Hindlimb muscle (tissue), 1 donor: Measurements from ENCODE around the gene TGM1. TPM values are rescaled to one million over a fixed set of nuclear protein-coding genes. Genes with fewer than 3 reads are reported as not detected.
"Not testable (repeated sequence)": the region's sequence is repeated elsewhere in the genome, so short reads cannot be mapped to it uniquely, and the experiment has no call there.

Experiments used
- DNase-seq: peaks from one replicate; pipeline ENCODE4 v3.0.0-alpha.2; 2013
- polyA plus RNA-seq: library from polyadenylated mRNA; unstranded; fragments of 120-200 nt; gene quantifications from one replicate; pipeline ENCODE4 v1.2.1, GENCODE V29; 2013; ENCODE audit not compliant: insufficient read length

The TGM1 gene
- polyA plus RNA-seq, 1 donor: 2.1 TPM

GRCh38 chr14:24203249-24203886 lies 59.6 kb downstream of the TGM1 start:
- not testable (repeated sequence) for DNase-seq

GRCh38 chr14:24202538-24202937 lies 60.4 kb downstream of the TGM1 start:
- not testable (repeated sequence) for DNase-seq

Other genes starting within 250 kb of the TGM1 start
- gene CARMIL3, start 211.2 kb downstream of the TGM1 start, polyA plus RNA-seq: 0.10 TPM
- gene CPNE6, start 191.6 kb downstream of the TGM1 start, polyA plus RNA-seq: not detected
- gene PCK2, start 168.9 kb downstream of the TGM1 start, polyA plus RNA-seq: 4.3 TPM
- 48.2 TPM for gene DCAF11, start 148.4 kb downstream of the TGM1 start, polyA plus RNA-seq
- gene NRL, start 148.2 kb downstream of the TGM1 start, polyA plus RNA-seq: 1.7 TPM
- gene FITM1, start 132.5 kb downstream of the TGM1 start, polyA plus RNA-seq: 146 TPM
- 110 TPM for gene PSME1, start 127.0 kb downstream of the TGM1 start, polyA plus RNA-seq
- 29.8 TPM for gene EMC9, start 121.6 kb downstream of the TGM1 start, polyA plus RNA-seq
- 75.2 TPM for gene PSME2, start 116.6 kb downstream of the TGM1 start, polyA plus RNA-seq
- gene RNF31, start 115.7 kb downstream of the TGM1 start, polyA plus RNA-seq: 39.5 TPM
- 32.6 TPM for gene IRF9, start 101.9 kb downstream of the TGM1 start, polyA plus RNA-seq
- gene REC8, start 91.1 kb downstream of the TGM1 start, polyA plus RNA-seq: 14.5 TPM
- 33.5 TPM for gene IPO4, start 74.4 kb downstream of the TGM1 start, polyA plus RNA-seq
- gene TM9SF1, start 67.7 kb downstream of the TGM1 start, polyA plus RNA-seq: 18.6 TPM
- 4.5 TPM for gene TSSK4, start 57.5 kb downstream of the TGM1 start, polyA plus RNA-seq
- gene CHMP4A, start 49.7 kb downstream of the TGM1 start, polyA plus RNA-seq: 37.6 TPM
- 9.3 TPM for gene MDP1, start 47.1 kb downstream of the TGM1 start, polyA plus RNA-seq
- 176 TPM for gene NEDD8, start 30.8 kb downstream of the TGM1 start, polyA plus RNA-seq
- 45.8 TPM for gene GMPR2, start 30.2 kb downstream of the TGM1 start, polyA plus RNA-seq
- gene TINF2, start 20.6 kb downstream of the TGM1 start, polyA plus RNA-seq: 39.0 TPM
- 15.0 TPM for gene RABGGTA, start 8.4 kb upstream of the TGM1 start, polyA plus RNA-seq
- gene DHRS1, start 36.6 kb upstream of the TGM1 start, polyA plus RNA-seq: 14.7 TPM
- gene NOP9, start 36.7 kb upstream of the TGM1 start, polyA plus RNA-seq: 22.6 TPM
- 10.3 TPM for gene CIDEB, start 44.8 kb upstream of the TGM1 start, polyA plus RNA-seq
- 4.1 TPM for gene LTB4R2, start 47.0 kb upstream of the TGM1 start, polyA plus RNA-seq
- gene LTB4R, start 48.3 kb upstream of the TGM1 start, polyA plus RNA-seq: 3.5 TPM
- gene ADCY4, start 71.9 kb upstream of the TGM1 start, polyA plus RNA-seq: 17.0 TPM
- 2.1 TPM for gene RIPK3, start 76.8 kb upstream of the TGM1 start, polyA plus RNA-seq
- 34.8 TPM for gene NFATC4, start 105.0 kb upstream of the TGM1 start, polyA plus RNA-seq
- 25.1 TPM for gene NYNRIN, start 135.8 kb upstream of the TGM1 start, polyA plus RNA-seq
- gene CBLN3, start 166.5 kb upstream of the TGM1 start, polyA plus RNA-seq: 2.6 TPM
- 37.8 TPM for gene KHNYN, start 166.8 kb upstream of the TGM1 start, polyA plus RNA-seq
- 62.9 TPM for gene SDR39U1, start 179.6 kb upstream of the TGM1 start, polyA plus RNA-seq
- not detected for gene CMA1, start 245.1 kb upstream of the TGM1 start, polyA plus RNA-seq